Lung (tissue), 12 donors: Measurements from ENCODE around the gene CMTM2. TPM values are rescaled to one million over a fixed set of nuclear protein-coding genes. Genes with fewer than 3 reads are reported as not detected.

Source experiments
- ATAC-seq: fragments of 200-7000 bp; cut with Tn5 transposase; one replicate; pipeline ENCODE4 v1.9.1; 2020; ENCODE audit warnings: moderate number of reproducible peaks; ENCODE audit not compliant: insufficient read depth, low FRiP score
- DNase-seq, 3 donors: peaks; one replicate each; pipeline ENCODE4 v3.0.0-alpha.2; 2013 to 2017
- H3K27ac ChIP-seq, 2 donors: one replicate each; pipeline ENCODE4 v1.5.1; 2013; ENCODE audit warnings: mild to moderate bottlenecking in 2 of 2, moderate library complexity in 2 of 2, control low read depth in 1 of 2, inconsistent platforms in 1 of 2, low read depth in 1 of 2, low read length in 1 of 2
- H3K27me3 ChIP-seq, 3 donors: one replicate each; pipeline ENCODE4 v1.5.1; 2013; ENCODE audit warnings: low read length in 2 of 3; ENCODE audit not compliant: control insufficient read depth in 3 of 3, insufficient read depth in 3 of 3
- H3K36me3 ChIP-seq, 4 donors: one replicate each; pipeline ENCODE4 v1.5.1; 2013; ENCODE audit warnings: low read length in 4 of 4, mild to moderate bottlenecking in 1 of 4, moderate library complexity in 1 of 4; ENCODE audit not compliant: control insufficient read depth in 4 of 4, insufficient read depth in 4 of 4
- H3K4me1 ChIP-seq, 5 donors: one replicate each; pipeline ENCODE4 v1.5.1; 2013; ENCODE audit warnings: low read length in 5 of 5, mild to moderate bottlenecking in 2 of 5, moderate library complexity in 1 of 5; ENCODE audit not compliant: control insufficient read depth in 5 of 5, insufficient read depth in 5 of 5
- H3K4me3 ChIP-seq: one replicate; pipeline ENCODE4 v1.5.1; 2013; ENCODE audit warnings: mild to moderate bottlenecking, control low read depth, moderate library complexity
- H3K9ac ChIP-seq, 2 donors: one replicate each; pipeline ENCODE4 v1.5.1; 2013; ENCODE audit warnings: low read length in 2 of 2, control low read depth in 1 of 2; ENCODE audit not compliant: insufficient read depth in 1 of 2
- H3K9me3 ChIP-seq, 4 donors: one replicate each; pipeline ENCODE4 v1.5.1; 2013; ENCODE audit warnings: low read length in 3 of 4, mild to moderate bottlenecking in 1 of 4, moderate library complexity in 1 of 4; ENCODE audit not compliant: control insufficient read depth in 4 of 4, insufficient read depth in 3 of 4
- CTCF ChIP-seq: IDR thresholded peaks from 2 replicates; pipeline ENCODE4 v1.5.1; 2012; ENCODE audit warnings: mild to moderate bottlenecking; ENCODE audit errors: control extremely low read depth, extremely low read depth
- WGBS, 2 donors: extraction: QIAGEN DNeasy Blood & Tissue Kit; methylation state at CpG; one replicate each; pipeline ENCODE4 v1.1.7; 2013; 5-methylcytosine and 5-hydroxymethylcytosine counted together
- polyA plus RNA-seq, 2 donors: library from polyadenylated mRNA; stranded (reverse); fragments of 200-250 nt; gene quantifications; one replicate each; pipeline ENCODE4 v1.2.1, GENCODE V29; 2013
- total RNA-seq, 2 donors: library from RNA; depleted of rRNA in 1 of 2; stranded (reverse); fragments of >200 nt in 1 of 2; gene quantifications; one replicate each; pipeline ENCODE4 v1.2.1, GENCODE V29; 2014 to 2021
- donor health status: control.
- donor health status: control.
- donor health status: Bipolar disorder and iron deficiency.
- donor health status: healthy.
- donor health status: DM: yes; HTN: yes; CAD: no.

The CMTM2 gene
- total and polyA plus RNA-seq, 4 donors = 2.0 to 14.1 (median 3.0) TPM

- H3K36me3 ChIP-seq = peaks cover 6 to 43% (median 28%) of the 10 kb centered on the region in 4 donors
- no peak for TF ChIP-seq CTCF
- H3K4me3 ChIP-seq = no peak overlapping the region
- H3K9ac ChIP-seq = no peak overlapping the region
- peaks cover 0 to 5% (median 3%) of the 10 kb centered on the region in 5 donors for H3K4me1 ChIP-seq
- 87 to 88% methylated on average over 14 of the region's 14 CpGs for WGBS, 2 donors
- ATAC-seq (no peak), DNase-seq (no peak)
- no peaks in the 10 kb centered on the region for H3K27me3 ChIP-seq
- no peaks in the 10 kb centered on the region for H3K9me3 ChIP-seq
- H3K27ac ChIP-seq = no peak overlapping the region
These were observed 33.2 kb downstream of the CMTM2 start for GRCh38 chr16:66612422-66612821.

- DNase-seq = no peak
- Histone ChIP-seq H3K27ac (no peak overlapping the region), H3K9ac (no peak overlapping the region), H3K4me1 (peaks cover 0 to 2% (median 0%) of the 10 kb centered on the region in 5 donors), H3K27me3 (no peaks in the 10 kb centered on the region), H3K36me3 (peaks cover 6 to 39% (median 23%) of the 10 kb centered on the region in 4 donors), H3K9me3 (no peaks in the 10 kb centered on the region), H3K4me3 (no peak overlapping the region)
- no peak for TF ChIP-seq CTCF
- 87 to 93% methylated on average over 12 of the region's 12 CpGs for WGBS, 2 donors
- no peak for ATAC-seq
These were observed 35.0 kb downstream of the CMTM2 start for GRCh38 chr16:66614161-66614802.

GRCh38 chr16:66616169-66616568, 36.9 kb downstream of the CMTM2 start:
- Histone ChIP-seq H3K9me3 (no peaks in the 10 kb centered on the region), H3K27ac (no peak overlapping the region), H3K4me1 (peaks cover 0 to 2% (median 0%) of the 10 kb centered on the region in 5 donors), H3K27me3 (no peaks in the 10 kb centered on the region), H3K9ac (no peak overlapping the region), H3K36me3 (peaks cover 6 to 25% (median 12%) of the 10 kb centered on the region in 4 donors), H3K4me3 (no peak overlapping the region)
- no peak for ATAC-seq
- TF ChIP-seq CTCF = no peak
- 88 to 89% methylated on average over 4 of the region's 4 CpGs for WGBS, 2 donors
- no peak for DNase-seq
